MM.1S (cell line): ENCODE measurements around the gene BRICD5.

Source experiments
- DNase-seq: peaks from one replicate; pipeline ENCODE4 v3.0.0-alpha.2; 2015
- H2AFZ ChIP-seq: fragments of 300-600 bp; sonication (generic); 2 replicates; pipeline ENCODE4 v1.6.0; 2016; ENCODE audit warnings: antibody characterized with exemption, low read length
- H3F3A ChIP-seq: fragments of 300-600 bp; sonication (generic); 2 replicates; pipeline ENCODE4 v1.6.1; 2016; ENCODE audit warnings: mild to moderate bottlenecking, antibody characterized with exemption, low read length, moderate library complexity, mixed read lengths; ENCODE audit not compliant: insufficient read depth
- H3K27ac ChIP-seq: fragments of 300-600 bp; sonication (generic); 2 replicates; pipeline ENCODE4 v1.5.1; 2016; ENCODE audit warnings: mild to moderate bottlenecking, low read length
- H3K27me3 ChIP-seq: fragments of 300-600 bp; sonication (generic); replicated peaks from 2 replicates; pipeline ENCODE4 v1.6.0; 2016; ENCODE audit warnings: low read length; ENCODE audit not compliant: insufficient read depth
- H3K36me3 ChIP-seq: fragments of 300-600 bp; sonication (generic); replicated peaks from 2 replicates; pipeline ENCODE4 v1.6.1; 2016; ENCODE audit warnings: mild to moderate bottlenecking, low read length, mixed read lengths; ENCODE audit not compliant: insufficient read depth
- H3K4me1 ChIP-seq: fragments of 300-600 bp; sonication (generic); 2 replicates; pipeline ENCODE4 v1.6.1; 2016; ENCODE audit warnings: low read length, mixed read lengths
- H3K4me2 ChIP-seq: fragments of 300-600 bp; sonication (generic); 2 replicates; pipeline ENCODE4 v1.6.0; 2016; ENCODE audit warnings: low read depth, low read length
- H3K4me3 ChIP-seq: fragments of 300-600 bp; sonication (generic); 2 replicates; pipeline ENCODE4 v1.5.1; 2016; ENCODE audit warnings: low read length, mixed read lengths
- H3K79me2 ChIP-seq: fragments of 300-600 bp; sonication (generic); 2 replicates; pipeline ENCODE4 v1.6.1; 2016; ENCODE audit warnings: mixed run types, low read length, mixed read lengths
- H3K9ac ChIP-seq: fragments of 300-600 bp; sonication (generic); 2 replicates; pipeline ENCODE4 v1.6.1; 2016; ENCODE audit warnings: low read length, mixed read lengths
- H3K9me2 ChIP-seq: fragments of 300-600 bp; sonication (generic); replicated peaks from 2 replicates; pipeline ENCODE4 v1.6.1; 2016; ENCODE audit warnings: mild to moderate bottlenecking, low read length, mixed read lengths; ENCODE audit not compliant: insufficient read depth
- H3K9me3 ChIP-seq: fragments of 300-600 bp; sonication (generic); replicated peaks from 2 replicates; pipeline ENCODE4 v1.6.1; 2016; ENCODE audit warnings: mild to moderate bottlenecking, low read length, mixed read lengths; ENCODE audit not compliant: insufficient read depth
- H4K20me1 ChIP-seq: fragments of 300-600 bp; sonication (generic); 2 replicates; pipeline ENCODE4 v1.6.1; 2016; ENCODE audit warnings: mild to moderate bottlenecking, low read length, moderate library complexity, mixed read lengths; ENCODE audit not compliant: insufficient read depth
- EZH2 ChIP-seq: fragments of 300-600 bp; sonication (generic); optimal IDR thresholded peaks from 2 replicates; pipeline ENCODE3; 2017; ENCODE audit warnings: low read depth, mild to moderate bottlenecking, antibody characterized with exemption, low read length, mixed read lengths
- EZH2phosphoT487 ChIP-seq: fragments of 300-600 bp; sonication (generic); IDR thresholded peaks from 2 replicates; pipeline ENCODE4 v1.6.1; 2018; ENCODE audit warnings: antibody characterized with exemption, low read length
- TF ChIP-seq, protein P1 (sequence below): fragments of 300-600 bp; sonication (generic); IDR thresholded peaks from 2 replicates; pipeline ENCODE4 v1.5.1; 2016; ENCODE audit warnings: antibody characterized with exemption, low read length, mixed read lengths

BRICD5 gene

DNA sequence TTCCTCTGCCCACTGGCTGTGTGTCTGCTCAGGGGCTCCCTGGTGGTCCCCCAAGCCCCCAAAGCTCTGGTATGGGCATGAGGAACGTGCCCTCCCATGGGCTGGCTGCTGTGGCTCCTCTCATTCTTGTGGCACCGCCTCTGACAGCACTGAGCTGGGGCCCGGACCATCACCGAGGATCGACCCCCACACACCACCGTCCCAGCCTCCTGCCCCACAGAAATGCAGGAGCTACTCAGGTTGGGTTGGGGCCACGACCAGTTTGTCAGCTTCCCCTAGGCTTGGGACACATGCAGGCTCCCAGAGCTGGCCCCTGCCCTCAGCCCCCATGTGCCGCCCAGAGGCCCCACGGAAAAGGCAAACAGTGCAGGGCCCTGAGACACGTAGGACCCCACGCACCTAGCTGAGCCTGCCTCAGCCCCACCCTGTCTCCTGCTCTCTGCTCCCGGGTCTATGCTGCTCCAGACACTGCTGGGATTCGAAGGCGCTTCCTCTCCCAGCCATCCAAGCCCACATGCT lies 11.0 kb downstream of the BRICD5 start:
- Histone ChIP-seq H3K9ac (no peak overlapping the region), H3K4me1 (peaks cover 2% of the 10 kb centered on the region; the same call in 1 of the 2 replicates), H3F3A (0 out of 2 replicates have a peak, but pooled peaks cover 2% of the 10 kb centered on the region), H3K27ac (no peak overlapping the region), H3K36me3 (no peaks in the 10 kb centered on the region), H3K9me2 (no peaks in the 10 kb centered on the region), H3K27me3 (peaks cover 64% of the 10 kb centered on the region), H3K9me3 (no peaks in the 10 kb centered on the region), H3K4me2 (no peak overlapping the region), H3K4me3 (no peak overlapping the region), H2AFZ (no peak overlapping the region), H3K79me2 (no peaks in the 10 kb centered on the region), H4K20me1 (no peaks in the 10 kb centered on the region)
- no peak for DNase-seq
- TF ChIP-seq, protein P1, sequence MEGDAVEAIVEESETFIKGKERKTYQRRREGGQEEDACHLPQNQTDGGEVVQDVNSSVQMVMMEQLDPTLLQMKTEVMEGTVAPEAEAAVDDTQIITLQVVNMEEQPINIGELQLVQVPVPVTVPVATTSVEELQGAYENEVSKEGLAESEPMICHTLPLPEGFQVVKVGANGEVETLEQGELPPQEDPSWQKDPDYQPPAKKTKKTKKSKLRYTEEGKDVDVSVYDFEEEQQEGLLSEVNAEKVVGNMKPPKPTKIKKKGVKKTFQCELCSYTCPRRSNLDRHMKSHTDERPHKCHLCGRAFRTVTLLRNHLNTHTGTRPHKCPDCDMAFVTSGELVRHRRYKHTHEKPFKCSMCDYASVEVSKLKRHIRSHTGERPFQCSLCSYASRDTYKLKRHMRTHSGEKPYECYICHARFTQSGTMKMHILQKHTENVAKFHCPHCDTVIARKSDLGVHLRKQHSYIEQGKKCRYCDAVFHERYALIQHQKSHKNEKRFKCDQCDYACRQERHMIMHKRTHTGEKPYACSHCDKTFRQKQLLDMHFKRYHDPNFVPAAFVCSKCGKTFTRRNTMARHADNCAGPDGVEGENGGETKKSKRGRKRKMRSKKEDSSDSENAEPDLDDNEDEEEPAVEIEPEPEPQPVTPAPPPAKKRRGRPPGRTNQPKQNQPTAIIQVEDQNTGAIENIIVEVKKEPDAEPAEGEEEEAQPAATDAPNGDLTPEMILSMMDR: no peak
- no peak for TF ChIP-seq EZH2
- no peak for TF ChIP-seq EZH2phosphoT487

DNA sequence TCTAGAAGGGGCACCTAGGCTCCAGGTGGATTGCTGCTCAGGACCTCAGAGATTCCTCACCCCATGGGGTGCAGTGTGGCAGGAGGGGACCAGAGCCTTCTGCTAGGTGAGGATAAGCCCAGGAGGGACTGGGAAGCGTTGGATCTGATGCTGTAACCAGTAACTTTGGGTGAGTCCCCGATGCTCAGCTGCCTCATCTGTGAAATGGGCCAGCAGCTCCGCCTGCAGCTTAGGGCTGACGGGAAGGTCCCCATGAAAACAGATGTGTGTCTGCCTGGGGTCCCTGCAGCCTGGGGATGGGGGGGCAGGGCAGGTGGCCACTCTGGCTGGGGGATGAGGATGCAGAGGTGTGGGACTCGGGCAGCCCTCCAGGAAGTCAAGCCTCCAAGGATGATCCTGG lies 11.6 kb downstream of the BRICD5 start:
- Histone ChIP-seq H2AFZ (no peak overlapping the region), H3K27ac (no peak overlapping the region), H3K4me1 (no peaks in the 10 kb centered on the region), H3K36me3 (no peaks in the 10 kb centered on the region), H3F3A (no peaks in the 10 kb centered on the region), H3K79me2 (no peaks in the 10 kb centered on the region), H3K27me3 (peaks cover 70% of the 10 kb centered on the region), H3K9me3 (no peaks in the 10 kb centered on the region), H3K9me2 (no peaks in the 10 kb centered on the region), H3K9ac (no peak overlapping the region), H3K4me3 (no peak overlapping the region), H4K20me1 (no peaks in the 10 kb centered on the region), H3K4me2 (no peak overlapping the region)
- TF ChIP-seq, protein P1: no peak
- TF ChIP-seq EZH2 (no peak), EZH2phosphoT487 (no peak)
- DNase-seq: no peak

DNA sequence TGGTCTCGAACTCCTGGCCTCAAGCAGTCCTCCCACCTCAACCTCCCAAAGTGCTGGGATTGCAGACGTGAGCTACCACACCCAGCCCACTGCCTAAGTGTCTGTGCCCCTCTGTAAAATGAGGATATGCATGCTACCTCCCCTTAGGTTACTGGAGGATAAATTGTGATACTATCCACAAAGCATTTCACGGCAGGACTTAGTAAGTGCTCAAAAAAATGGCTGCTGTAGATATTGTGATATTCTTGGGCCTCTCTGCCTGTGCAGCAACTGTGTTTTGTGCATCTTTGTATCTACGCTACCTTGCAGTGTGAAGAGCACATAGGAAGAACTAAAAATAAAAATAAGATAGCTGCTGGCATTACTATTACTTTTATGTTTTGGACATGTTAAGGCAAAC lies 12.4 kb downstream of the BRICD5 start:
- Histone ChIP-seq H3K9me2 (no peaks in the 10 kb centered on the region), H3K9me3 (no peaks in the 10 kb centered on the region), H3K79me2 (no peaks in the 10 kb centered on the region), H3K4me2 (no peak overlapping the region), H3K27me3 (peaks cover 78% of the 10 kb centered on the region), H3K27ac (no peak overlapping the region), H3K36me3 (no peaks in the 10 kb centered on the region), H3F3A (no peaks in the 10 kb centered on the region), H3K9ac (no peak overlapping the region), H3K4me3 (no peak overlapping the region), H2AFZ (no peak overlapping the region), H3K4me1 (no peaks in the 10 kb centered on the region), H4K20me1 (no peaks in the 10 kb centered on the region)
- no peak for DNase-seq
- TF ChIP-seq, protein P1: no peak
- TF ChIP-seq EZH2 (no peak), EZH2phosphoT487 (no peak)
